HFFc6 (cell line): ENCODE measurements around the gene SLC13A3. TPM values are rescaled to one million over a fixed set of nuclear protein-coding genes. Genes with fewer than 3 reads are reported as not detected.
A peak's percentile ranks its signal among the peaks of the same experiment; 100 is the strongest.

Source experiments
- DNase-seq: peaks from one replicate; pipeline ENCODE4 v3.0.0-alpha.2; 2018
- H3K27ac Mint-ChIP-seq: 2 replicates; pipeline ENCODE4 v1.8.0; 2020; ENCODE audit warnings: mild to moderate bottlenecking, mixed read lengths
- H3K27me3 Mint-ChIP-seq: 2 replicates; pipeline ENCODE4 v1.8.0; 2021; ENCODE audit warnings: mild to moderate bottlenecking, moderate library complexity, mixed read lengths; ENCODE audit not compliant: insufficient read depth
- H3K36me3 Mint-ChIP-seq: 2 replicates; pipeline ENCODE4 v1.8.0; 2021; ENCODE audit warnings: low read depth, mixed read lengths
- H3K4me1 Mint-ChIP-seq: 2 replicates; pipeline ENCODE4 v1.8.0; 2020; ENCODE audit warnings: low read depth, mixed read lengths
- H3K4me3 Mint-ChIP-seq: 2 replicates; pipeline ENCODE4 v1.8.0; 2020; ENCODE audit warnings: mild to moderate bottlenecking, moderate library complexity, mixed read lengths
- H3K9me3 Mint-ChIP-seq: 2 replicates; pipeline ENCODE4 v1.8.0; 2020; ENCODE audit warnings: mild to moderate bottlenecking, mixed read lengths
- CTCF ChIP-seq: fragments of 200-600 bp; sonication (generic); IDR thresholded peaks from 2 replicates; pipeline ENCODE4 v1.5.0; 2021; ENCODE audit warnings: antibody characterized with exemption, mild to moderate bottlenecking
- total RNA-seq, 6 experiments: library from RNA; stranded (reverse); fragmentation: NEBNext Ultra II Directional; extraction: Animal tissue kit (Norgen Biotek cat#: 25700); gene quantifications; 2 replicates in 1 of 6; 3 replicates in 5 of 6; pipeline ENCODE4 v1.2.3, GENCODE V29; 2021

SLC13A3 gene
- total RNA-seq, 6 experiments from 2014 or later: 2.3 to 3.5 (median 2.7) TPM

GRCh38 chr20:46551522-46552381 lies 99.5 kb downstream of the SLC13A3 start:
- Mint-ChIP-seq H3K4me3 (no peak overlapping the region), H3K4me1 (no peaks in the 10 kb centered on the region; the same call in 1 of the 2 replicates), H3K9me3 (no peaks in the 10 kb centered on the region), H3K36me3 (no peaks in the 10 kb centered on the region), H3K27me3 (peaks cover 3% of the 10 kb centered on the region; the same call in 1 of the 2 replicates), H3K27ac (no peak overlapping the region)
- no peak for TF ChIP-seq CTCF
- no peak for DNase-seq

- Mint-ChIP-seq H3K27ac (no peak within 1 kb of the TSS), H3K36me3 (no peaks in the 10 kb centered on the region), H3K4me1 (no peaks in the 10 kb centered on the region)
Measured at GRCh38 chr20:46550461-46550860, 100.8 kb downstream of the SLC13A3 start, which contains the start of gene OCSTAMP. Gene OCSTAMP, minus strand, starts transcription at chr20:46550654. Its CDS starts 94 bp downstream, at chr20:46550560.

GRCh38 chr20:46549188-46549972 lies 101.9 kb downstream of the SLC13A3 start:
- no peaks in the 10 kb centered on the region for H3K4me1 Mint-ChIP-seq
- 0 out of 2 replicates have a peak, but pooled peaks have one; percentile 12 for TF ChIP-seq CTCF
- no peak overlapping the region for H3K4me3 Mint-ChIP-seq
- H3K9me3 Mint-ChIP-seq: no peaks in the 10 kb centered on the region
- DNase-seq: no peak
- H3K27me3 Mint-ChIP-seq: peaks cover 3% of the 10 kb centered on the region; the same call in 1 of the 2 replicates
- H3K27ac Mint-ChIP-seq: no peak overlapping the region
- no peaks in the 10 kb centered on the region for H3K36me3 Mint-ChIP-seq

More at GRCh38 chr20:46550461-46550860, 100.8 kb downstream of the SLC13A3 start, which contains the start of gene OCSTAMP:
- Mint-ChIP-seq H3K27me3 (peaks cover 3% of the 10 kb centered on the region; the same call in 1 of the 2 replicates), H3K9me3 (no peaks in the 10 kb centered on the region), H3K4me3 (no peak within 1 kb of the TSS)
- no peak for DNase-seq
- no peak for TF ChIP-seq CTCF

GRCh38 chr20:46548688-46549087 lies 102.6 kb downstream of the SLC13A3 start:
- Mint-ChIP-seq H3K4me3 (no peak overlapping the region), H3K27me3 (peaks cover 3% of the 10 kb centered on the region; the same call in 1 of the 2 replicates), H3K4me1 (no peaks in the 10 kb centered on the region), H3K27ac (no peak overlapping the region), H3K36me3 (no peaks in the 10 kb centered on the region), H3K9me3 (no peaks in the 10 kb centered on the region)
- no peak for TF ChIP-seq CTCF
- no peak for DNase-seq

- TF ChIP-seq CTCF: no peak
- Mint-ChIP-seq H3K27ac (no peak overlapping the region), H3K9me3 (no peaks in the 10 kb centered on the region), H3K36me3 (no peaks in the 10 kb centered on the region), H3K4me1 (no peaks in the 10 kb centered on the region), H3K27me3 (peaks cover 3% of the 10 kb centered on the region; the same call in 1 of the 2 replicates), H3K4me3 (no peak overlapping the region)
- DNase-seq: no peak
Measured at GRCh38 chr20:46547995-46548394, 103.3 kb downstream of the SLC13A3 start.
